CD4-positive, CD25-positive, alpha-beta regulatory T cell (primary cell): Measurements from ENCODE around the gene MRPS10. TPM values are rescaled to one million over a fixed set of nuclear protein-coding genes. Genes with fewer than 3 reads are reported as not detected.
"Not testable (repeated sequence)": the region's sequence is repeated elsewhere in the genome, so short reads cannot be mapped to it uniquely, and the experiment has no call there.

Experiments
- ATAC-seq, 2 donors: fragments of 150-1000 bp; cut with Tn5 transposase; one replicate each; pipeline ENCODE4 v1.10.0; 2021; ENCODE audit warnings: low read depth in 2 of 2, moderate number of reproducible peaks in 2 of 2, moderate library complexity in 1 of 2
- DNase-seq, 3 donors: peaks; one replicate each; pipeline versions ENCODE4 v3.0.0 to v3.0.0-alpha.2; 2012 to 2022; ENCODE audit warnings: mixed read lengths in 1 of 3
- H3K27ac ChIP-seq: one replicate; pipeline ENCODE4 v1.7.0; 2013; ENCODE audit warnings: mild to moderate bottlenecking, low read length; ENCODE audit not compliant: insufficient read depth, poor library complexity, severe bottlenecking
- H3K27me3 ChIP-seq: one replicate; pipeline ENCODE4 v1.7.0; 2013; ENCODE audit warnings: low read length; ENCODE audit not compliant: control insufficient read depth, insufficient read depth
- H3K36me3 ChIP-seq: one replicate; pipeline ENCODE4 v1.7.0; 2013; ENCODE audit warnings: mild to moderate bottlenecking, low read length, moderate library complexity; ENCODE audit not compliant: control insufficient read depth, insufficient read depth
- H3K4me1 ChIP-seq: 2 replicates; pipeline ENCODE4 v1.7.0; 2013; ENCODE audit warnings: mild to moderate bottlenecking, low read length; ENCODE audit not compliant: insufficient read depth, control insufficient read depth, poor library complexity, severe bottlenecking
- H3K4me3 ChIP-seq: one replicate; pipeline ENCODE4 v1.7.0; 2013; ENCODE audit warnings: low read depth, mild to moderate bottlenecking, low read length, moderate library complexity
- H3K9me3 ChIP-seq, 2 experiments: 1 replicate in 1 of 2; 2 replicates in 1 of 2; pipeline ENCODE4 v1.7.0; 2013; ENCODE audit warnings: low read length in 2 of 2, mild to moderate bottlenecking in 1 of 2, moderate library complexity in 1 of 2; ENCODE audit not compliant: control insufficient read depth in 2 of 2
- H3K27ac Mint-ChIP-seq, 3 donors: one replicate each; pipeline ENCODE4 v1.8.0; 2020 to 2022; ENCODE audit warnings: mild to moderate bottlenecking in 3 of 3, mixed read lengths in 3 of 3, moderate library complexity in 2 of 3
- H3K27me3 Mint-ChIP-seq: one replicate; pipeline ENCODE4 v1.8.0; 2022; ENCODE audit warnings: mild to moderate bottlenecking, mixed read lengths
- H3K36me3 Mint-ChIP-seq: one replicate; pipeline ENCODE4 v1.8.0; 2020; ENCODE audit warnings: mixed read lengths
- H3K4me1 Mint-ChIP-seq, 4 donors: one replicate each; pipeline ENCODE4 v1.8.0; 2020 to 2022; ENCODE audit warnings: mixed read lengths in 4 of 4, mild to moderate bottlenecking in 1 of 4
- H3K4me3 Mint-ChIP-seq, 4 donors: one replicate each; pipeline ENCODE4 v1.8.0; 2020 to 2022; ENCODE audit warnings: mild to moderate bottlenecking in 4 of 4, mixed read lengths in 4 of 4, moderate library complexity in 3 of 4
- H3K9me3 Mint-ChIP-seq, 7 donors: one replicate each; pipeline ENCODE4 v1.8.0; 2020 to 2022; ENCODE audit warnings: mixed read lengths in 7 of 7, mild to moderate bottlenecking in 3 of 7, moderate library complexity in 2 of 7
- polyA plus RNA-seq, 4 donors: library from polyadenylated mRNA; unstranded; fragments of 300-500 nt; fragmentation: Illumina TruSeq; gene quantifications; one replicate each; pipeline ENCODE4 v1.2.3, GENCODE V29; 2021
- total RNA-seq: library from RNA; stranded (reverse); gene quantifications from one replicate; pipeline ENCODE4 v1.2.3, GENCODE V29; 2022

Gene MRPS10
- total and polyA plus RNA-seq, 5 donors from 2014 or later, result 16.2 to 53.9 (median 45.9) TPM

DNA sequence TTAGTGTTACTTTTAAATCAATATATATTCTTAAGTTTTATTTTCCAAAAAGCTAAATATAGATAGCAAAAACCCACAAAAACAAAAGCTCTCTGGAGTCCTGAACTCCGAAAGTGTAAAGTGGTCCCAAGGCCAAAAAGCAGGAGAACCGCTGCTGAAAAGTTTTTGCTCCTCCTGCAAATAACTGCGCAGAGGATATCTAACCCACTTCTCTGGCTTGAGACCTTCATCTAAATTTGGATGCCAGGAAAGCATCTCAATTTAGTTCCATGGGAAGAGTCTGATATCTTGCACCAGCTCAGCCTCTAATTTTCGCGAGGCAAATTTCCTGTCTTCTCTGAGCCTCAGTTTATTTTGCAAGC, 523 bp downstream of the MRPS10 start:
- Mint-ChIP-seq H3K9me3 (no peaks in the 10 kb centered on the region), H3K27ac (peak overlapping the region; percentile 95 to 99 (median 97)), H3K4me3 (peak overlapping the region; percentile 97 to 99 (median 99)), H3K27me3 (no peaks in the 10 kb centered on the region), H3K4me1 (peaks cover 9 to 38% (median 20%) of the 10 kb centered on the region in 4 donors), H3K36me3 (peaks cover 17% of the 10 kb centered on the region)
- ATAC-seq, result no peak
- peak overlapping the region; percentile 76 for H3K27ac ChIP-seq
- peaks cover 20% of the 10 kb centered on the region for H3K36me3 ChIP-seq
- H3K27me3 ChIP-seq, result no peaks in the 10 kb centered on the region
- peak overlapping the region; percentile 98 for H3K4me3 ChIP-seq
- no peaks in the 10 kb centered on the region for H3K9me3 ChIP-seq
- DNase-seq, result no peak
- H3K4me1 ChIP-seq, result peaks cover 25% of the 10 kb centered on the region

DNA sequence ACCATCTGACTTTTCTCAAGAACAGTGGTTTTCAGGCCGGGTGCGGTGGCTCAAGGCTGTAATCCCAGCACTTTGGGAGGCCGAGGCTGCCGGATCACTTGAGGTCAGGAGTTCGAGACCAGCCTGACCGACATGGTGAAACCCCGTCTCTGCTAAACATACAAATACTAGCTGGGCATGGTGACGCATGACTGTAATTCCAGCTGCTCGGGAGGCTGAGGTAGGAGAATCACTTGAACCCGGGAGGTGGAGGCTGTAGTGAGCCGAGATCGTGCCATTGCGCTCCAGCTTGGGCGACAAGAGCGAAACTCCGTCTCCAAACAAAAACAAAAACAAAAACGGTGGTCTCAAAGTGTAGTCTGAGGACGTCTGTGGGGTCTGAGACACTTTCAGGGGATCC, 1.2 kb downstream of the MRPS10 start:
- not testable (repeated sequence) for H3K27ac ChIP-seq, DNase-seq, H3K9me3 Mint-ChIP-seq, H3K27ac Mint-ChIP-seq, H3K27me3 Mint-ChIP-seq, ATAC-seq, H3K9me3 ChIP-seq, H3K27me3 ChIP-seq
- H3K4me1 Mint-ChIP-seq, result peaks cover 9 to 38% (median 20%) of the 10 kb centered on the region in 4 donors
- peak overlapping the region; percentile 98 for H3K4me3 ChIP-seq
- peaks cover 27% of the 10 kb centered on the region for H3K36me3 ChIP-seq
- peak overlapping the region; percentile 68 to 99 (median 90) for H3K4me3 Mint-ChIP-seq
- H3K4me1 ChIP-seq, result peaks cover 25% of the 10 kb centered on the region
- peaks cover 17% of the 10 kb centered on the region for H3K36me3 Mint-ChIP-seq

DNA sequence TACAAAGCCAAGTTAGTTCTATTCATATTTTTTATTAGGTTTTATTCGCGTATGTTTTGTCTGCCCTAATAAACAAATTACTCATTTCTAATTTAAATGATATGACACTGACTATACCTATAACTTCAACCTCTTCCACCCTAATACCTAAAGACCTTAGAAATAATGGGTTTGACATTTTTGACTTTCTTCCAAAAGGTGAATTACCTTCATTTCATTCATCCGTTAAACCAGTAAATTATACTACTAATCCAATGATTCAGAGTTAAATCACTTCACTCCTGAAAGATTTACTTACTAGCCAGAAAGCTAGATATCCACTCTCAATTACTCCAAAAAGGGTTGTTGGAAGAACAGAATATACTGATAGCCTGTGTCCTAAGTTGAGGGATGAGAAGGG, 5.2 kb downstream of the MRPS10 start:
- Mint-ChIP-seq H3K27me3 (no peaks in the 10 kb centered on the region), H3K4me1 (peaks cover 6 to 29% (median 20%) of the 10 kb centered on the region in 4 donors), H3K27ac (no peak overlapping the region), H3K4me3 (no peak overlapping the region), H3K9me3 (no peaks in the 10 kb centered on the region), H3K36me3 (peaks cover 29% of the 10 kb centered on the region)
- ATAC-seq (no peak), DNase-seq (no peak)
- no peaks in the 10 kb centered on the region for H3K27me3 ChIP-seq
- peaks cover 20% of the 10 kb centered on the region for H3K4me1 ChIP-seq
- peaks cover 63% of the 10 kb centered on the region for H3K36me3 ChIP-seq
- H3K9me3 ChIP-seq, result no peaks in the 10 kb centered on the region
- no peak overlapping the region for H3K27ac ChIP-seq
- no peak overlapping the region for H3K4me3 ChIP-seq

DNA sequence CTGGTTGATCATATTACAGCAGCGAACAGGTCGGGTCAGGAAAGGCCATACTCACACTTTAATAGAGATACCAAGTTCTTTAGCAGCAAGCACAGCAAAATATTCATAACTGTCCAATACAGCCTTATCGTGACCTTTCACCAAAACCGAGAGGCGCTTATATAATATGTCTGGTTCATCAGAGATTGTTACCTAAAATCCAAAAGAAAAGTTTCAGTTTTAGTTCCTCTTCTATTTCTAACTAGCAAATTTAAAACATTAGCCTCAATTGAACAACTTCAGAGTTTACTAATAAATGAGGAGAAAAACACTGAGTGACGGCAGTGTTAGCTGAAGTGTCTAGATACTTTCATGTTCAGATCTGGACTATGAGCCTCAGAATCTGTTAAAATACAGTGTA, 5.9 kb downstream of the MRPS10 start:
- Mint-ChIP-seq H3K4me1 (peaks cover 6 to 26% (median 18%) of the 10 kb centered on the region in 4 donors), H3K4me3 (no peak overlapping the region), H3K27me3 (no peaks in the 10 kb centered on the region), H3K36me3 (peaks cover 29% of the 10 kb centered on the region), H3K9me3 (no peaks in the 10 kb centered on the region), H3K27ac (no peak overlapping the region)
- DNase-seq (no peak), ATAC-seq (no peak)
- Histone ChIP-seq H3K4me3 (no peak overlapping the region), H3K27ac (no peak overlapping the region), H3K36me3 (peaks cover 66% of the 10 kb centered on the region), H3K4me1 (peaks cover 12% of the 10 kb centered on the region), H3K9me3 (no peaks in the 10 kb centered on the region), H3K27me3 (no peaks in the 10 kb centered on the region)

DNA sequence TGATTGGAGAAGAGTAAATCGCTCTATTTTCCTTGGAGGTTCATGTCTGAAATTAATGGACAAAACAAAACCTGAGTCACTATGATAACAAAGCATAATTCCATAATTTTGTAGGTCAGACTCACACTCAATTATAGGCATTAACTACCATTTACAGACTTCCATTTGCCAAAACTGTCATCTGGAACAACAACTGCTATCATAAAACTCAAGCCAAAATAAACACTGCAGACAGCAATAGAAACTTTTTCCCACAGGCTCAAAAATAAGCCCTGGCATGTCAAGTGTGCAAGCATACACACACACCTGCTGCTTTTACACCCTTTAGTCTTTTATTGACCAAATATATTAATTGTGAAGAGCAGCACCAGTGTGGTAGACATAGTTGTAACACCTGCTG, 7.1 kb downstream of the MRPS10 start:
- no peak overlapping the region for H3K27ac Mint-ChIP-seq
- no peaks in the 10 kb centered on the region for H3K27me3 Mint-ChIP-seq
- ATAC-seq (no peak), DNase-seq (no peak)
- H3K4me3 Mint-ChIP-seq, result no peak overlapping the region
- H3K36me3 Mint-ChIP-seq, result peaks cover 30% of the 10 kb centered on the region
- peaks cover 6 to 18% (median 13%) of the 10 kb centered on the region in 4 donors for H3K4me1 Mint-ChIP-seq
- no peaks in the 10 kb centered on the region for H3K9me3 ChIP-seq
- no peak overlapping the region for H3K4me3 ChIP-seq
- H3K4me1 ChIP-seq, result peaks cover 7% of the 10 kb centered on the region
- H3K36me3 ChIP-seq, result peaks cover 72% of the 10 kb centered on the region
- no peaks in the 10 kb centered on the region for H3K27me3 ChIP-seq
- H3K27ac ChIP-seq, result no peak overlapping the region
- H3K9me3 Mint-ChIP-seq, result no peaks in the 10 kb centered on the region

DNA sequence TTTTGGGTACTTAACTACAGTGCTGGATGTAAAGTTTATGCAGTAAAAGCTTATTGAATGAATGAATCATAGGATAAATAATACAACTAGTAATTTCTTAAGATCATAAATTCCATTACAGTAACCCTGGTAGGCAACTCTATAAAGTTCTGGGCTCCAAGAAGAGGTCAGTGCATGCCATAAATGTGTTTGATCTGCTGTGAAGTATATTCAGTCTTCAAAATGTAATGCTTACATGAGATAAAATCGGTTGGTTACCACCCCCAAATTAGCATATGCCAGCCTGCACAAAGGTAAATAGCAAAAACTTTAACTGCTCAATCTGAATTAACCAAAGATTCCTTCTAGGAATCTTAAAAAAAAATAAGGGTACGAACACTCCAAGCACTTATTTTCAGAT, 10.1 kb downstream of the MRPS10 start:
- DNase-seq, ATAC-seq, H3K9me3 ChIP-seq, H3K27me3 ChIP-seq, H3K27ac ChIP-seq, H3K4me1 ChIP-seq, H3K27ac Mint-ChIP-seq, H3K4me3 ChIP-seq, H3K9me3 Mint-ChIP-seq, H3K4me3 Mint-ChIP-seq, H3K4me1 Mint-ChIP-seq, H3K27me3 Mint-ChIP-seq: not testable (repeated sequence)
- H3K36me3 Mint-ChIP-seq, result peaks cover 24% of the 10 kb centered on the region
- peaks cover 66% of the 10 kb centered on the region for H3K36me3 ChIP-seq

DNA sequence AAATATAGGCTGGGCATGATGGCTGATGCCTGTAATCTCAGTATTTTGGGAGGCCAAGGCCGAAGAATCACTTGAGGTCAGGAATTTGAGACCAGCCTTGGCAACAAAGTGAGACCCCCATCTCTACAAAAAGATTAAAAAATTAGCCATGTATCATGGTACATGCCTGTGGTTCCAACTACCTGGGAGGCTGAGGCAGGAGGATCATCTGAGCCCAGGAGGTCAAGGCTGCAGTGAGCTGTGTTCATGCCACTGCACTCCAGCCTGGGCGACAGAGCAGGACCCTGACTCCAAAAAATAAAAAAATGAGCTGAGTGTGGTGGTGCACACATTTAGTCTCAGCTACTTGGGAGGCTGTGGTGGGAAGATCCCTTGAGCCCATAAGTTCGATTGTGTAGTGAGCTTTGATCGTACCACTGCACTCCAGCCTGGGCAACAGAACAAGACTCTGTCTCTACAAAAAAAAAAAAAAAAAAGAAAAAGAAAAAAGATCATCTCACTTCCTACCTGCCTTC, 12.8 kb downstream of the MRPS10 start:
- H3K36me3 Mint-ChIP-seq, result peaks cover 31% of the 10 kb centered on the region
- no peak overlapping the region for H3K4me3 ChIP-seq
- H3K27me3 ChIP-seq, result no peaks in the 10 kb centered on the region
- H3K4me3 Mint-ChIP-seq, result no peak overlapping the region
- DNase-seq, result no peak
- no peaks in the 10 kb centered on the region for H3K27me3 Mint-ChIP-seq
- H3K4me1 ChIP-seq, result no peaks in the 10 kb centered on the region
- H3K27ac Mint-ChIP-seq, result no peak overlapping the region
- peaks cover 0 to 8% (median 5%) of the 10 kb centered on the region in 4 donors for H3K4me1 Mint-ChIP-seq
- peaks cover 42% of the 10 kb centered on the region for H3K36me3 ChIP-seq
- H3K9me3 ChIP-seq, result no peaks in the 10 kb centered on the region
- peaks cover 0 to 3% (median 0%) of the 10 kb centered on the region in 7 donors for H3K9me3 Mint-ChIP-seq
- no peak for ATAC-seq
- no peak overlapping the region for H3K27ac ChIP-seq

DNA sequence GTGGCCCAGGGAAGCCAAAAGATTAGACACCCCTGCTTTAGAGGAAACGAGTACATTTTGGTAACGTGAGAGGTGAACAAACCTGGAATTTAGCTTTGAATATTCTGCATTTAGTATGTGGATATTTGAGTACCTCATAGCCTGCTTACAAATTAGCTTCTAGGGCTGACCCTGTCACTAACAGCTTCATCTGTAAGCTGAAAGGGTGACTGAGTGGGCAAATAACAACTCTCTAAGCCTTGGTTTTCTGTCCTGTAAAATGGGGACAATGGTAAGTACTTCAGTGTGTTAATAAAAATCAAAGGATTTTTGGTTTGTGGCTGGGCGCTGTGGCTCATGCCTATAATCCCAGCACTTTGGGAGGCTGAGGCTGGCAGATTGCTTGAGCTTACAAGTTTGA, 14.5 kb downstream of the MRPS10 start:
- DNase-seq (no peak), ATAC-seq (no peak)
- Mint-ChIP-seq H3K36me3 (peaks cover 32% of the 10 kb centered on the region), H3K27ac (no peak overlapping the region), H3K4me1 (peaks cover 0 to 7% (median 4%) of the 10 kb centered on the region in 4 donors), H3K27me3 (no peaks in the 10 kb centered on the region), H3K4me3 (no peak overlapping the region), H3K9me3 (peaks cover 0 to 4% (median 0%) of the 10 kb centered on the region in 7 donors)
- H3K27me3 ChIP-seq, result no peaks in the 10 kb centered on the region
- no peaks in the 10 kb centered on the region for H3K4me1 ChIP-seq
- H3K36me3 ChIP-seq, result peaks cover 26% of the 10 kb centered on the region
- H3K27ac ChIP-seq, result no peak overlapping the region
- H3K4me3 ChIP-seq, result no peak overlapping the region
- no peaks in the 10 kb centered on the region for H3K9me3 ChIP-seq
